ENCODE data around the gene CDX1.

DNA sequence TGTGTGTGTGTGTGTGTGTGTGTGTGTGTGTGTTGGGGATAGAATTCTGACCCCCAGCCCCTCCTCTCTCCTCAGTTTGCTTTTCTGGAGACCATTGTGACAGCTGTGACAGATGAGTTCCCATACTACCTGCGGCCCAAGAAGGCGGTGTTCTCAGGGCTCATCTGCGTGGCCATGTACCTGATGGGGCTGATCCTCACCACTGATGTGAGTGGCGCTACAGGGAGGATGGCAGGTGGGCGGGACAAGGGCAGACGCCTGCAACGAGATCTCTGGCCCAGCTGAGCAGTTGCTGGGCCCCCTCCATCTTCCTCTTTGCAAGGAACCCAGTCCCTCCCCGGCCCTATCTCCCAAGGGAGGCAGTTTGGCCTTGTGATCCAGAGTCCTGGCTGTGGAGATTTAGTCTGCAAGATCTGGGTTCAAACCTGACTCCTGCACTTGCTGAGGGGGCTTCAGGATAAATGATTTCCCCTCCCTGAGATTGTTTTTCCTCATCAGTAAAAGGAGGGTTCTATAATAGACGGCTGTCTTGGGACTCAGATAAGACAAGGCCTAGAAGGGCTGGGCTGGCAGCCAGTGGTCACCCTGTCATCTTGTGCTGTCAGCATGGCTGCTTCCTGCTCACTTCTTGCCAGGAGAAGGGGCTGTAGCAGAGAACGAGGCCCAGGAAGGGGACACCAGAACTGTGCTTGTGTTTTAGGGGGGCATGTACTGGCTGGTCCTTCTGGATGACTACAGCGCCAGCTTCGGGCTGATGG is 37.4 kb downstream of the CDX1 start:
- no peak for TF ChIP-seq POLR2A (IDR thresholded peaks at IDR 0.05)
- TF ChIP-seq, protein P1, sequence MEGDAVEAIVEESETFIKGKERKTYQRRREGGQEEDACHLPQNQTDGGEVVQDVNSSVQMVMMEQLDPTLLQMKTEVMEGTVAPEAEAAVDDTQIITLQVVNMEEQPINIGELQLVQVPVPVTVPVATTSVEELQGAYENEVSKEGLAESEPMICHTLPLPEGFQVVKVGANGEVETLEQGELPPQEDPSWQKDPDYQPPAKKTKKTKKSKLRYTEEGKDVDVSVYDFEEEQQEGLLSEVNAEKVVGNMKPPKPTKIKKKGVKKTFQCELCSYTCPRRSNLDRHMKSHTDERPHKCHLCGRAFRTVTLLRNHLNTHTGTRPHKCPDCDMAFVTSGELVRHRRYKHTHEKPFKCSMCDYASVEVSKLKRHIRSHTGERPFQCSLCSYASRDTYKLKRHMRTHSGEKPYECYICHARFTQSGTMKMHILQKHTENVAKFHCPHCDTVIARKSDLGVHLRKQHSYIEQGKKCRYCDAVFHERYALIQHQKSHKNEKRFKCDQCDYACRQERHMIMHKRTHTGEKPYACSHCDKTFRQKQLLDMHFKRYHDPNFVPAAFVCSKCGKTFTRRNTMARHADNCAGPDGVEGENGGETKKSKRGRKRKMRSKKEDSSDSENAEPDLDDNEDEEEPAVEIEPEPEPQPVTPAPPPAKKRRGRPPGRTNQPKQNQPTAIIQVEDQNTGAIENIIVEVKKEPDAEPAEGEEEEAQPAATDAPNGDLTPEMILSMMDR (IDR thresholded peaks at IDR 0.05) = no peak
